Measurements from ENCODE around the gene SCYL1.
"Not testable (repeated sequence)": the region's sequence is repeated elsewhere in the genome, so short reads cannot be mapped to it uniquely, and the experiment has no call there.

The SCYL1 gene

DNA sequence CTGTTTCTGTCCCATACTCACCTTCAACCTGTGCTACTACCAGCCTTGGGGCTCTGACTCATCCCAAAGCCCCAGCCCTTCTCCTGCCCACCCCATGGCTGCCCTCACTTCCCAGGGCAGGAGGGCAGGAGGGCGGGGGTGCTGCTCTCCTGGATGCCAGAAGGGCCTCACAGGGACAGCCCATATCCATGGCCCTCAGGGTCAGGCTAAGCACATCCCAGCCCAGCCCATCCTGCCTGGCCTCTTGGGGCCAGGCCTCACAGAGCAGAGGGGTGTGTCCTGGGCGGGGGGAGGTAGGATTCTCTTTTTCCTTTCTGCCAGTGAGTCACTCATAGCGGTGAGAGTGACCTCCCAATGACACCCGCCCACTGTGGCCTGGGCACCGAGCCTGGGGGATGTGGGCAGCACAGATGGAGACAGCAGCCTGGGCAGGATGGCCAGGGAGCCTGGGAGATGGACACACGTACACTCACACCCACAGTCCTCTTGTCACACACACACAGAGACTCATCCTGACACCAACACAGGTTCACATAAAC, 30.9 kb downstream of the SCYL1 start:
- DNase-seq: no peak

DNA sequence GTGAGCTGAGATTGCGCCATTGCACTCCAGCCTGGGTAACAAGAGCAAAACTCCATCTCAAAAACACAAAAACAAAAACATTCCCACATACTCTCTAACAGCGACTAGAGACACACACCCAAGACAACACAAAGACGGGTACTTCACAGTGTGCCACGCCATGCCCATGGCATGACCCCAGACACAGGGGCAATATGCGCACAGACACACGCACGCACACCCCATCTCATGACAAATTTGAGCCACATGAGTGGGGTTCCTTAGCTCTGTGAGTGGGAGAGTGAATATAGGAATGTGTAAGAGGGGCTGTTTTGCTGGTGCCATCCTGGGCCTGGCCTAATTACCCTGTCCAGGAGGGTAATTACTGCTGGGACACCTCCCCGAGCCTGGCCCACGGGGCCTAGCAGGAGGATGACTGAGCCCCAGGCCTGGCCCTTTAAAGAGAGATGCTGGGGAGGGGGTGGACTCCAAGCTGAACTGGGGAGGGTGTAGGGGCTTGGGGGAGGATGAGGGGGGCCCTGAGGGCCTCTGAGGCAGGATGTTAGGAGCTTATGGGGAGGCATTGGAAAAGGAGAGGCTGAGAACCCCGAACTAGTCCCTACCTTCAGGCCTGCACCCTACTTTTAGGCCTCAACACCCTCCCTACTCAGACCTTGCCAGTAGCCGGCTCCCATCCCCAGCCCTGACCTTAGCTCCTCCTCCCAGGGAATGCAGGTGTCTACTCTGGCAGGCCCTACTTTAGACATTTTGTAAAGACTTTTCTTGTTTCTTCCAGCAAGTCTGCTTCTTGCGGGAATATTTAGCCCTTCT, 31.8 kb downstream of the SCYL1 start:
- no peak for DNase-seq

DNA sequence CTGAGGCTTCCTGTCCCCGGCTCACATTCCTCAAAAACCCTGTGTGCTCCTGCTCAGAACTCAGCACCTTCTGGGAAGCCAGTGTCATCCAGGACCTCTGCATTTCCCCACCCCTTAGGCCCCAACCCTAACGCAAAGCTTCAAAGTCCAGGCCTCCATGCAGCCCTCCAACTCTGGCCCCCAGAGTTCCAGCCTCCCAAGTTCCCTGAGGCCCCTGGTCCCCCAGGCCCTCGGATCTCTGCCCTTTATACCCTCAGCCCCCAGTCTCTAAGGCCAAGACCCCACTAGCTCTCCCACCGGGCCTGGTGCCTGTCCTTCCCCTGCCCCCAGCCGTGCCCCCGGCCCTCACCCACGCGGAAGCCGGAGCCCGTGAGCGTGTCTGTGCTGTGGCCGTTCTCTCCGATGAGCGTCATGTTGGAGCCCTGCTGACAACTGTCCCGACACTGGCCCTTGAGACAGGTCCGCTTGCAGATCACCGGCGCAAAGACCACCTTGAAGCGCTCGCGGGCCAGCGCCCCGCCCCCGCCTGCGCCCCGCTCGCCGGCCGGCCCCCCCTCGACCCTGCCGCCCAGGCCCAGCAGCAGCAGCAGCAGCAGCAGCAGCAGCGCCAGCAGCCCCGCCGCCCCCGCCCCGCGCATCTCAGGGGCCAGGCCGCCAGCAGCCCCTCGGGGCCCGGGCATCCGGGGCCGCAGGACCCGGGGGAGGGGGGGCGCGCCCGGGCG, 32.6 kb downstream of the SCYL1 start:
- no peak for DNase-seq

DNA sequence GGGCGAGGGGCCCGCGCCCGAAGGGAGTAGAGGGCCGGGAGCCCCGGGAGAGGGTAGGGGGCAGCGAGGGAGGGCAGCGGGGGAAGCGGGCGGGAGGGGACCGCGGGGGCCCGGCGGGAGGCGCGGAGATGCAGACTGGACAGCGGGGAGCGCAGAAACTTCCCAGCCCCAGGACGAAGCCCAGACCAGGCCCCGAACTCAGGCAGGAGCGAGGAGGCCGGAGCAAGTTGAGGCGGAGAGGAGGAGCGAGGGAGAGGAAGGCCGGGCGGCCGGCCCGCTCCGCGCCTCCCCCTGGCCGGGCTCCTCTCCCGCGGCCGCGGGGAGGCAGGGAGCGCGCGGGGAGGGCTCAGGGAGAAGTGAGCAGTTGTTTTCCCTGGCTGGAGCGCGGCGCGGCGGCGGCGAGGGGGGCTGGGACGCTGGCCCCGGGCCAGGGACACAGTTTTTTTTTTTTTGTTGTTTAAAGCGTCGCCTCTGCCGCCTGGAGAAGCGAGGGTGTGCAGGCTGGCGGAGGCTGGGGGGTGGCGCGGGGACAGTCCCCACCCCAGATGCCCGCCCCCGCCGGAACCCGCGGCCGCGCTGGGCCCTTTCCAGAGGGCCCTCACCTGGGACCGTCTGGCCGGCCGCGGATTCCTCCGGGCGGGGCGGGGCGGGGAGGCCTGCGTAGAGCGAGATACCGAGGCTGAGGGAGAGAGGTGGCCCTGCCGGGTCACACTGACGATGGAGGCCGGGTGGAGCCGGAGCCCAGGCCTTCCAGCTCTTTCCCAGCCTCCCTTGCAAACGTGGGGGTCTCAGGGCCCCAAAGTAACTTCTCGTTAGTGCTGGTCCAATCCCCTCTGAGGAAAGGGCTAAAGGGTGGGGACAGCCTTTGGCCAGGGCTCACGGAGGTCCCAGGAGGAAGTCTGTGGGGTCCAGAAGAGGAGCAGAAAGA, 33.4 kb downstream of the SCYL1 start, which contains the start of gene LTBP3:
TSS of gene LTBP3 (minus strand) at position 358 of the 928 bp plus-strand sequence. CDS start 400 bp downstream, outside the sequence.
- DNase-seq: peak; percentile 19

DNA sequence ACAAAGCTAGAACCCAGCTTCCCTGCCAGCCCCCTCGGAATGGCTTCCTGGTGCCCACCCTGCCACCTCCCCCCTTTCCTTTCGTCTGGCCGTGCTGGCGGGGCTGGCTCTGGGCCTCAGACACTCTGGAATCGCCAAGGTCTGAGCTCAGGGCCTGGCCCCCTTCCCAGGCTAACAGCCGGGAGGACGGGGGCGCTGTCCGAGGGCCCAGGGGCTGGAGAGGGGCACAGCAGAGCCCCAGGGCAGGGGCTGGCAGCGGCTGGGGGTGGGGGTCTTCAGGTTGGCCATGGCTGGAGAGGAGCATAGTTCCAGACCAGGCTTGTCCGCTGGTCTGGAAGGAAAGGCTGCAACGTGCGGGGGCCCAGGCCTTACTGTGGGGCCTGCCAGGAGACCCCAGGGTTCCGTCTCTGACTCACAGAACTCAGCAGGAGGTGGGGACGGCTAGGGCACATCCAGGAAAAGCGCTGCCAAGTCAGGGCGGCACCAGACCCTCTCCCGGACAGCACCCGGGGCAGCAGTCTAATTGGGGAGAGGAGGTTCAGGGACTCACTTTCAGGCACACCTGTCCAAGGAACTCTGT, 34.1 kb downstream of the SCYL1 start:
- no peak for DNase-seq

DNA sequence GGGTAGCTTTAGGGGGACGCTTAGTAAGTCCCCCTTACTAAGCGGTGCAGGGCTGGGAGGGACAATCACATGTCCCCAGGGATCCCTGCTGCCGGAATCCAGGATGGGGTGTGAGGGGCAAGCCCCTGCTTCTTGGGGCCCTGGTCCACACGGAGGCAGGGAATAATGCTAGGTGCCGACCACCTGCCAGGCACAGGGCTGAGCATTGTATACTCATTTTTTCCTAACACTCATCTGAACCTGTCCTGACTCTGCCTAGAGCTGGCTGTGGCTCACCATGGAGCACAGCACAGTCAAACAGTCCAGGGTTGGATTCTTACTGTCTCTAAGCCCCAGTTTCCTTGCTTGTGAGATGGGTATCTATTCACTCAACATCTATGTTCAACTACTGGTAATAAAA, 34.7 kb downstream of the SCYL1 start:
- DNase-seq: no peak

DNA sequence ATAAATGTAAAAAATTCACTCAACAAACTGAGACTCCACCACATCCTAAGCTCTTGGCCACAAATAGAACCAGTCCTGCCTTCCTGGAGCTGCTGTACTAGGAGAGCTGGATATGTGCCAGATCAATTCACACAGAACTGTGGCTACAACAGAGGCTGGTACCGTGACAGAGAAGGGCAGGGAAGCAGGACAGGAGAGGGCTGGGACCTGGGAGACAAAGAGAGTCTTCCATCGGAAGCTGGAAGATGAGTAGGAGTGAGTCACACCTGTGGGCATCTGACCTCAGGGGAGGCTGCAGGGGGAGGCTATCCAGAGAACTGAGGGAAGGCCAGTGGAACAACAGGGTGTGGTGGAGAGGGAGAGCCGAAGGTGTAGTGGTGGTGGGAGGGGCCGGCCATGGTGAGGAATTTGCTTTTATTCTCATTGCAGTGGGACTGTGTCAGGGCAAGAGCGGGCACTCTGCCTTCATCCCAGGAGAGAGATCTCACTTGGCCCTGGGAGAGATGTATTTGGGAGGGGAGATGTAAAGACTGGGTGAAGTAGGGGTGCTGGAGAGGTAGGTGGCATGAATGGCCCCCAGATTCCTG, 35.2 kb downstream of the SCYL1 start:
- DNase-seq: no peak

DNA sequence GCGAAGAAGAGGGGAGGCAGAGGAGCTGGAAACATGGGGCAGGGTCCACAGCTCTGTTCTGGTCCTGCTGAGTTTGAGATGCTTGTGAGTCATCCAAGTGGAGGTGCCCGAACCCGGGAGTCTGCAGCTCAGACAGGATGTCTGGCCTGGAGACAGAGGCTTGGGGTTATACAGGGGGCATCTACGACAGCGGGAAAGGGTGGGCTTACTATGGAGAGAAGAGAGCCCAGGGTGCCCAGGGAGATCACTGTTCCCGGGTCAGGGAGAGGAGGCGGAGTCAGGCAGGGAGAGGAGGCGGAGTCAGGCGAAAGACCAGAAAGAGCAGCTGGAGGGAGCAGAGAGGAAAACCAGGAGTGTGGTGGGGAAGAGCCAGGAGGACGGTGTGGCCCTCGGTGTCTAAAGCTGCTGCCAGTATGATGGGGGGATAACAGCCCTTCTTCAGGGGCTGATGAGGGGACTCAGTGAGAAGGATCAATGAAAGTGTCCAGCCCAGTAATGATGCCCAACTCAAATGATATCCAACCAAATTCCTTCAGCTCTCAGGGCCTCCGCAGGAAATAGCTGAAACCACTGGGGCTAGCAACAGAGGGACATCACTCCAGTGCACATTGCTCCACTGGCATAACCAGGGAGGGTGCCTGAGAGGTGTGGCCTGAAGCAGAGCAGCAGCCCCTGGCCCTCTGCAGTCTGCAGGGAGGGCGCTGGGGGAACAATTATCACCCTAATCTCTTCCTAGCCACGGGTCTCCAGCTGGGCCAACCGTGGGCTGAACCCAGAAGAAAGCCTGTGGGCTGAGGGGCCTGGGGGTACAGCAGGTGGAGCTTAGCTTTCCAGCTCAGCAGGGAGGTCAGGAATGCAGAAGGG, 35.9 kb downstream of the SCYL1 start:
- DNase-seq: no peak

DNA sequence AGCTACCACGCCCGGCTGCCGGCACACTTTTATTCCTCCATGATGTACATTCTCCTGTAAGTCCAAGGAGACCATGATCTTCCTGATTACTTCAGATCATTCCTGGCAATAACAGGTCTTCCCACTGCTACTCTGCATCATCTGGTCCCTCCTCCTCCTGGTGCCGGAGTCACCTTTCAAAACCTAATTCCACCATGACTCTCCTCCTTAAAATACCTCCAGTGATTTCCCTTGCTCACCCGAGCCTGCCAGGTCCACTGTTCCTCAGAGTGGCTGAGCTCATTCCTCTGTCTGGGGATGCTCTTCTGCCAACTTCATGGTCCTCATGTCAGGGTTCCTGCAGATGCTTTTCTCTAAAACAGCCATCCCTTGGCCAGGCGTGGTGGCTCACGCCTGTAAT, 37.1 kb downstream of the SCYL1 start:
- DNase-seq: no peak

DNA sequence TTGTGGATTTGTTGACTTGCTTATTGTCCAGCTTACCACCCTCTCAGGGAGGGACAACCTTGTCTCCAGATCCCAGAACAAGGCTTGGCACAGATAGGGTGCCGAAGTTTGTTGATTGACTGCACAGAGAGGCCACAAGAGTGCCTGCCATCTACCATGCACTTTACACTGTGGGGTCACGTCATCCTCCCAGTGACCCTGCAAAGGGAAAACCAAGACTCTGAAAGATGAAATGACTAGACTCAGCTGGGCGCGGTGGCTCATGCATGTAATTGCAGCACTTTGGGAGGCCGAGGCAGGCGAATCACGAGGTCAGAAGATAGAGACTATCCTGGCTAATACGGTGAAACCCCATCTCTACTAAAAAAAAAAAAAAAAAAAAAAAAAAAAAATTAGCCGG, 37.9 kb downstream of the SCYL1 start:
- no peak for DNase-seq

DNA sequence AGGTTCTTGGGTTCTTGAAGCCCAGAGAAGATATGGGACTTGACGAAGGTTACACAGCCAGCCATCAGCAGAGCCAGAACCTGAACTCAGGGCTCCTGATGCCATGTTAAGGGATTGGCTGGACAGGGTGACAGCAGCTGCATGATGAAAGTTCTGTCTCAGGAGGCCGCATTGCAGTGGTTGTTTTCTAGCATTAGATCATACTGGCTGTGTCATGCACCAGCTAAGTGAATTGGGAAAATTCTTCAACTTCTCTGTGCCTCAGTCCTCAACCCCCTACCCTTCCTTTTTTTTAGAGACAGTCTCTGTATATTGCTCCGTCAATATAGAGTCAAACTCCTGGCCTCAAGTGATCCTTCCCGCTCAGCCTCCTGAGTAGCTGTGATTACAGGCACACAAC, 38.7 kb downstream of the SCYL1 start:
- DNase-seq: no peak

DNA sequence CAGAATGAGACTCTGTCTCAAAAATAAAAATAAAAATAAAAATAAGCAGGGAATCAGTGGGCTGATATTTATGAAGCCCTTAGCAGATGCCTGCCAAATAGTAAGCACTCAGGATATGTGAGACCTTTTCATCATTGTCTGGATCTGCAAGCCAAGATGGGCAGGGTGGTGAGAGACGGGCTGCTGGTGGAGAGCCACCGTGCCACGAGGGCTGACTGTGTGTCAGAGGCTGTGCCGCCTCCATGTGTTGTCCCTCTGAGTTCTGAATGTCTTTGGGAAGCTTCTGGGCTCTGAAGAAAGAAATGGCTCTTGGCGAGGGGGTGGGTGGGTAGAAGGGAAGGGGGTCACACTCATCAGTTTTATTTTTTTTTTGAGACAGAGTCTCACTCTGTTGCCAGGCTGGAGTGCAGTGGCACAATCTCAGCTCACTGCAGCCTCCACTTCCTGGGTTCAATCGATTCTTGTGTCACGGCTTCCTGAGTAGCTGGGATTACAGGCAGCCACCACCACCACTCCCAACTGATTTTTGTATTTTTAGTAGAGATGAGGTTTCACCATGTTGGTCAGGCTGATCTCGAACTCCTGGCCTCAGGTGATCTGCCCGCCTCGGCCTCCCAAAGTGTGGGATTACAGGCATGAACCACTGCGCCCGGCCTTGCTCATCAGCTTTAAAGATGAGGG, 40.1 kb downstream of the SCYL1 start:
- not testable (repeated sequence) for DNase-seq

DNA sequence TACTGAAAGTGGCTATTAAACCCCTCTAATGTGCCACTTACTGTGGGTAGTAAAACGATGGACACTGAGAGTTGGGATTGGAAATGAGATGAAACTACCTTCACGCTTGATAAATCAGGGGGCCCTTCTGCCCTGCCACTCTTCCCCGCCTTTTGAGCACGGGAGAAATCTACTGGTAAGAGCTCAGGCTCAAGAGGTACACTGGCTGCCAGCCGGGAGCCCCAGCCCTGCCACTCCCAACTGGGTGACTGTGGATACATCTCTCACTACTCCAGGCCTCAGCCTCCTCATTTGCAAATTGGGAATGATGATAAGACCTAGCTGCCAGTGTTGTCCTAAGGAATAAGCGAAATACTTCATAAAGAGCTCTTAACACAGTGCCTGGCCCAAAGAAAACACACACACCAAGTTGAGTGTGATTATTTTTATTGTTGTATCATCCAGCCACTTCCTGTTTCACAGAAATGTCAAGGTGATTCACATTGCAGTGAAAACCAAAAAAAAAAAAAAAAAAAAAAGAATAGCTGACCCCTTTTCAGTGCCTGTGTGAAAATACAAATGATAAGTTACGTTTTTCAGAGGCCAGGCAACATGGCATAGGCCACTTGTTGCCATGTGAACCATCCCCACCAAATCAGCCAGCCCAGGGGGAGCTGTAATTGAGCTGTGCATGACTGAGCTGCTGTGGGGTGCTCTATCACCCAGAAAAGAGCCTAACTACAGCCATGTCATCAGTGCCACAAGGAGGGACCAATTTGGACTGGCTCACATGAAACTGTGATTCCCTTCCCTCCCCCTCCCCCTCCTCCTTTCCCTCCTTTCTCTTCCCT, 41.0 kb downstream of the SCYL1 start:
- DNase-seq: no peak

DNA sequence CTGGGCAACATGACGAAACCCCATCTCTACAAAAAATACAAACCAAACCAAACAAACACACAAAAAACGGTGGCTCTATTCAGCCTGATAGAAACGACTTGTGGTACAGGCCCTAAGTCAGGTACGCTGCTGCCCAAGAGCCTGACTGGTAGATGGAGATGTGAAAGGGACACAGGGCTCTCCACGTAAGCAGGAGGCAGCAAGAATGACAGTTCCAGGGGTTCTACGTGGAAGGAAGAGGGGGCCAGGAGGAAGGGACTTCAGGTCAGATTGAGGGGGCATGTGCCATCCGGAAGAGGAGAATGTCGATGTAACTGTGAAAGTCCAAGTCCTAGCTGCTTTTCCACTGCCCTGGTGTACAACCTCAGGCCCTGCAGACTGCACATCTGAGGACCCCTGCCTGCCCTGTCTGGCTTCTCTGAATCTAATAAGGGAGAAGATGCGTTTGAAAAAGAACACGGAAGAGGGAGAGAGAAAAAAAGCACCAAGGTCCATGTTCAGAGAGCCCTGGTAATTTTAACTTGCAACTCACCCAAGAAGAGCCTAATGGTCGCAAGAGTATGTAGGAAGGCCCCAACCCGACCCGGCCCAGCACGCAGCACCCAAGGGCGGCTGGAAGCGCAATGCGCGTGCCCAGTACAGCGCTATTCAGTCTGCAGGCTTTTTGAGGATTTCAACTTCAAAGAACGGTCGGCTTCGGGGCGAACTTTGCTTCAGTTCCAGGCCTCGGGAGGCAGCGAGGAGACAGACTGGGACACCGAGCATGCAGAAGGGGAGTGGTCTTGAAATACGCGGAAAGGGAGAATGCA, 44.5 kb downstream of the SCYL1 start:
- no peak for DNase-seq

DNA sequence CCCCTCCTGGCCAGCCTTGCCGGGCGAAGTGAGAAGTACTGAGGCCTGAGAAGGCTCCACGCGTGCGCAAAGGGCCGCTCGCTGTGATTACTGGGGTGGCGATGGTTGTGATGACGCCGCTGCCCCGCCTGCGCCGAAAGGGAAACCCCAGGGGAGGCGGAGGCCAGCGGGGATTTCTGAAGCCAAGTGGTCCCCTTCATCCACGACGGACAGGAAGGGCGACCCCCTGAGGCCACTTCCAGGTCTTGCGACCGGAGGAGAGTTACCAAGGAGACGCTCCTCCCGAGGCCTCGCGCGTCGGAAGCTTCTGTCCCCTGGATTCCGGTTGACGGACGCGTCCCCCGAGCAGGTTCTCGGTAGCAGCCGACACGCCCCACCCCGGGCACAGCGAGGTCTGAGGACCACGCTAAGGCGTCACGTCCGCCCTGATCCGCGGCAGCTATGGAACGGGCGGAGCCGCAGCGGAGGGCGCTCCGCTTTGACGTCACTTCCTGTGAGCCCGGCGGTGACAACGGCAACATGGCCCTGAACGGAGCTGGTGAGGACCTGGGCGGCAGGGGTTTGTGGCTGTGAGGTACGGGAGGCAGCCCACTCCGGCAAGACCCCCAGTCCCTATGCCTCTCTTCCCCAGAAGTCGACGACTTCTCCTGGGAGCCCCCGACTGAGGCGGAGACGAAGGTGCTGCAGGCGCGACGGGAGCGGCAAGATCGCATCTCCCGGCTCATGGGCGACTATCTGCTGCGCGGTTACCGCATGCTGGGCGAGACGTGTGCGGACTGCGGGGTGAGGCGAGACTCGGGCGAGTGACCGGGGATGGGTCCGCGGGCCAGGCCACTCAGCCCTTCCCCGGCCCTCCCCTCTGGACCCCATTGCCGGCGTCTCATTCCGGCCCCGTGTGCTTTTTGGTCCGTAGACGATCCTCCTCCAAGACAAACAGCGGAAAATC, 45.4 kb downstream of the SCYL1 start, which contains the start of gene ZNRD2:
TSS of gene ZNRD2 (plus strand) at position 505 of the 946 bp plus-strand sequence. CDS start at position 520, 15 bp downstream.
- DNase-seq: peak; percentile 97

DNA sequence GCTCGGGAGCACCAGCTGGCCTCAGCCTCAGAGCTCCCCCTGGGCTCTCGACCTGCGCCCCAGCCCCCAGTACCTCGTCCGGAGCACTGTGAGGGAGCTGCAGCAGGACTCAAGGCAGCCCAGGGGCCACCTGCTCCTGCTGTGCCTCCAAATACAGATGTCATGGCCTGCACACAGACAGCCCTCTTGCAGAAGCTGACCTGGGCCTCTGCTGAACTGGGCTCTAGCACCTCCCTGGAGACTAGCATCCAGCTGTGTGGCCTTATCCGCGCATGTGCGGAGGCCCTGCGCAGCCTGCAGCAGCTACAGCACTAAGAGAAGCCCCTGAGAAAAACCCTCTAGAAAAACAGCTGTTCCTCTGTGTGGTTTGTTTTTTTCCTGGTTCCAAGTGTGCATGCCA, 46.5 kb downstream of the SCYL1 start:
- DNase-seq: no peak

DNA sequence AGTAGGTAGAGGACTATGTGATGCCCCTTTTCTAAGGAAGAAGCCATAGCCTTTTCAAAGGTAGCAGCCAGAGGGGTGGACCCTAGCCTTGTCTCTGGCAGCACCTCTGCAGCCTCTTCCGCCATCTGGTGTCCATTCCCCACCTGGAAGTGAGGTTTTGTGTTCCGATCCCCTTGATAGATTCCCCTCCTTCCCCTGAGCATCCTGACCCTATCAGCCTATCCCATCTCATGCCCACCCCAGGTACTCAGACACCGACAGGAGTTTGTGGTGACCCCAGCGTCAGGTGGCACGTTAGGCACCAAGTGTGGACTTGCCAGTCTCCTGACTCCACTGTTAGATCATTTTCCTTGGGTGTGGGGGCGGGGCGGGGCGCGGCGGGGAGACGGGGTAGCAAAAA, 47.1 kb downstream of the SCYL1 start:
- DNase-seq: no peak

Measured in activated effector memory CD4-positive, alpha-beta T cell treated with Interleukin-2 at 50 U/mL for 16 hours (primary cell).